Liver (tissue), 9 donors: ENCODE measurements around the gene SIM2. TPM values are rescaled to one million over a fixed set of nuclear protein-coding genes. Genes with fewer than 3 reads are reported as not detected.

Source experiments
- DNase-seq: peaks from one replicate; pipeline ENCODE4 v3.0.0-alpha.2; 2017; ENCODE audit warnings: low spot score
- H3K27ac ChIP-seq, 2 donors: one replicate each; pipeline ENCODE4 v1.7.0; 2013; ENCODE audit warnings: inconsistent platforms in 2 of 2, low read length in 2 of 2, control low read depth in 1 of 2, low read depth in 1 of 2, mild to moderate bottlenecking in 1 of 2
- H3K27me3 ChIP-seq, 4 donors: one replicate each; pipeline versions ENCODE4 v1.6.1 to v1.7.0; 2013; ENCODE audit warnings: low read length in 3 of 4, inconsistent platforms in 1 of 4, mild to moderate bottlenecking in 1 of 4, moderate library complexity in 1 of 4; ENCODE audit not compliant: control insufficient read depth in 4 of 4, insufficient read depth in 4 of 4
- H3K36me3 ChIP-seq, 4 donors: one replicate each; pipeline versions ENCODE4 v1.6.1 to v1.7.0; 2013; ENCODE audit warnings: low read length in 3 of 4, mild to moderate bottlenecking in 3 of 4, low read depth in 1 of 4, moderate library complexity in 1 of 4; ENCODE audit not compliant: control insufficient read depth in 4 of 4, insufficient read depth in 3 of 4
- H3K4me1 ChIP-seq, 4 donors: one replicate each; pipeline versions ENCODE4 v1.6.1 to v1.7.0; 2013; ENCODE audit warnings: low read length in 3 of 4, mild to moderate bottlenecking in 3 of 4, moderate library complexity in 1 of 4; ENCODE audit not compliant: control insufficient read depth in 4 of 4, insufficient read depth in 4 of 4
- H3K4me3 ChIP-seq, 3 donors: one replicate each; pipeline versions ENCODE4 v1.6.1 to v1.7.0; 2013; ENCODE audit warnings: low read length in 3 of 3, control low read depth in 1 of 3, low read depth in 1 of 3, mild to moderate bottlenecking in 1 of 3
- H3K9ac ChIP-seq, 2 donors: one replicate each; pipeline ENCODE4 v1.7.0; 2013; ENCODE audit warnings: low read length in 2 of 2, mild to moderate bottlenecking in 2 of 2, moderate library complexity in 2 of 2, control low read depth in 1 of 2, low read depth in 1 of 2
- H3K9me3 ChIP-seq, 4 donors: one replicate each; pipeline versions ENCODE4 v1.6.1 to v1.7.0; 2013; ENCODE audit warnings: low read length in 3 of 4; ENCODE audit not compliant: control insufficient read depth in 4 of 4
- EGR1 ChIP-seq, 2 donors: IDR thresholded peaks; 2 replicates each; pipeline ENCODE4 v1.6.1; 2016 to 2018; ENCODE audit warnings: antibody characterized with exemption in 2 of 2, low read depth in 2 of 2
- FOXA1 ChIP-seq: IDR thresholded peaks from 2 replicates; pipeline ENCODE4 v1.6.1; 2016; ENCODE audit warnings: antibody characterized with exemption
- FOXA2 ChIP-seq: IDR thresholded peaks from 2 replicates; pipeline ENCODE4 v1.6.1; 2016; ENCODE audit warnings: antibody characterized with exemption
- GABPA ChIP-seq, 2 donors: IDR thresholded peaks in 1 of 2; conservative IDR thresholded peaks in 1 of 2; 2 replicates each; pipeline ENCODE4 v1.6.1; 2016; ENCODE audit warnings: antibody characterized with exemption in 2 of 2, mild to moderate bottlenecking in 1 of 2, moderate library complexity in 1 of 2
- HNF4A ChIP-seq, 2 donors: conservative IDR thresholded peaks; 2 replicates each; pipeline ENCODE4 v1.6.1; 2016; ENCODE audit warnings: antibody characterized with exemption in 2 of 2, mild to moderate bottlenecking in 2 of 2
- HNF4G ChIP-seq: IDR thresholded peaks from 2 replicates; pipeline ENCODE4 v1.6.1; 2016; ENCODE audit warnings: antibody characterized with exemption
- JUND ChIP-seq, 2 donors: IDR thresholded peaks; 2 replicates each; pipeline ENCODE4 v1.6.1; 2016; ENCODE audit warnings: antibody characterized with exemption in 2 of 2
- NR2F2 ChIP-seq: IDR thresholded peaks from 2 replicates; pipeline ENCODE4 v1.6.1; 2016; ENCODE audit warnings: antibody characterized with exemption
- RAD21 ChIP-seq, 2 donors: IDR thresholded peaks; 2 replicates each; pipeline ENCODE4 v1.6.1; 2016; ENCODE audit warnings: antibody characterized with exemption in 2 of 2, mild to moderate bottlenecking in 2 of 2
- RXRA ChIP-seq, 2 donors: IDR thresholded peaks; 2 replicates each; pipeline ENCODE4 v1.6.1; 2017 to 2018; ENCODE audit warnings: antibody characterized with exemption in 2 of 2, mild to moderate bottlenecking in 1 of 2
- SP1 ChIP-seq: IDR thresholded peaks from 2 replicates; pipeline ENCODE4 v1.6.1; 2018; ENCODE audit warnings: antibody characterized with exemption, mild to moderate bottlenecking
- TAF1 ChIP-seq: conservative IDR thresholded peaks from 2 replicates; pipeline ENCODE4 v1.6.1; 2016; ENCODE audit warnings: antibody characterized with exemption, mild to moderate bottlenecking
- YY1 ChIP-seq: IDR thresholded peaks from 2 replicates; pipeline ENCODE4 v1.6.1; 2016; ENCODE audit warnings: antibody characterized with exemption, mild to moderate bottlenecking
- WGBS: extraction: QIAGEN DNeasy Blood & Tissue Kit; methylation state at CpG from one replicate; pipeline ENCODE4 v1.1.7; 2013; 5-methylcytosine and 5-hydroxymethylcytosine counted together
- polyA plus RNA-seq, 2 donors: library from polyadenylated mRNA; stranded (reverse) in 1 of 2; unstranded in 1 of 2; fragments of 200-250 nt in 1 of 2; fragments of >200 nt in 1 of 2; fragmentation: Nextera tagmentation in 1 of 2; extraction: Ambion mirVana in 1 of 2; gene quantifications; one replicate each; pipeline versions ENCODE4 v1.2.1 to v1.2.3, GENCODE V29; 2013 to 2015
- total RNA-seq, 2 donors: library from RNA; depleted of rRNA; stranded (reverse); fragments of >200 nt; gene quantifications; one replicate each; pipeline ENCODE4 v1.2.3, GENCODE V29; 2014
- TF ChIP-seq, protein P1 (sequence below): IDR thresholded peaks from 2 replicates; pipeline ENCODE4 v1.6.1; 2016; ENCODE audit warnings: antibody characterized with exemption, mild to moderate bottlenecking
- TF ChIP-seq, protein P2 (sequence below): fragments of 150-350 bp; IDR thresholded peaks from 2 replicates; pipeline ENCODE4 v1.5.1; 2017; ENCODE audit warnings: improper control_type of control experiment, low read depth, low read length; ENCODE audit not compliant: missing input control
- TF ChIP-seq, protein P3 (sequence below): IDR thresholded peaks from 2 replicates; pipeline ENCODE4 v1.6.1; 2016; ENCODE audit warnings: antibody characterized with exemption
- TF ChIP-seq, protein P4 (sequence below): IDR thresholded peaks from 2 replicates; pipeline ENCODE4 v1.6.1; 2016; ENCODE audit warnings: antibody characterized with exemption
- TF ChIP-seq, protein P5 (sequence below): IDR thresholded peaks from 2 replicates; pipeline ENCODE4 v1.6.1; 2016; ENCODE audit warnings: antibody characterized with exemption
- donor health status: healthy.
- donor health status: healthy.
- donor health status: healthy.
- donor health status: healthy.
- donor health status: healthy.

SIM2 gene
- total and polyA plus RNA-seq, 4 donors, result 0.19 TPM; not detected in 3

DNA sequence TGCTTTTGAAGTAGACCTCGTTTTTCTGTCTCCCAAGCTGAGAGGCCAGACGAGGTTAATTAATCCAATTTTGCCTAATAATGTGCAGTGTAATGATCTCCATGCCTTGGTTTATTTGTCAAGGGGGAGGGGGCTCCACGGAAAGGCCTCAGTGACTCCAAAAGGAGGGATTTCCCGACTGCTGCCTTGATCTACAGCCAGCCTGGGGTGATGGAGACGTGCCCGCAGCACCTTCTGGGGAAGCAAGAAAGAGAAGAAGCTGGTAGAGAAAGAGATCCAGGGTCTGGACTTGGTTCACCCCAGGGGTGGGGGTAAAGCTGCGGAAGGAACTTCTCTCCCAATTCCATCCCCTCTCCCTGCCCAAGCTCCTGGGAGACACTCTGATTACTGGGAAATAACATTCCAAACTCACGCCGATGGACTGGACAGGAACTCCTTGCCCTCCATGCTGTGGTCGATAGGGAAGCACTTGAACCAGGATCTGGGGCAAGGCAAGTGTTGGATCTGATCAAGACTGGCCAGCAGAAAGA, 44.1 kb upstream of the SIM2 start:
- TF ChIP-seq YY1 (no peak), HNF4G (no peak), FOXA1 (no peak), RAD21 (IDR thresholded peaks at IDR 0.05) (no peak), EGR1 (IDR thresholded peaks at IDR 0.05; ENCODE audit: low read depth in 2 of 2) (no peak), GABPA (IDR thresholded peaks at IDR 0.05 in 1 of 2, conservative IDR thresholded peaks at IDR 0.05 in 1 of 2) (no peak), RXRA (IDR thresholded peaks at IDR 0.05) (no peak), HNF4A (conservative IDR thresholded peaks at IDR 0.05) (no peak), JUND (IDR thresholded peaks at IDR 0.05) (no peak), FOXA2 (no peak), TAF1 (no peak), NR2F2 (no peak), SP1 (no peak)
- TF ChIP-seq, protein P1, sequence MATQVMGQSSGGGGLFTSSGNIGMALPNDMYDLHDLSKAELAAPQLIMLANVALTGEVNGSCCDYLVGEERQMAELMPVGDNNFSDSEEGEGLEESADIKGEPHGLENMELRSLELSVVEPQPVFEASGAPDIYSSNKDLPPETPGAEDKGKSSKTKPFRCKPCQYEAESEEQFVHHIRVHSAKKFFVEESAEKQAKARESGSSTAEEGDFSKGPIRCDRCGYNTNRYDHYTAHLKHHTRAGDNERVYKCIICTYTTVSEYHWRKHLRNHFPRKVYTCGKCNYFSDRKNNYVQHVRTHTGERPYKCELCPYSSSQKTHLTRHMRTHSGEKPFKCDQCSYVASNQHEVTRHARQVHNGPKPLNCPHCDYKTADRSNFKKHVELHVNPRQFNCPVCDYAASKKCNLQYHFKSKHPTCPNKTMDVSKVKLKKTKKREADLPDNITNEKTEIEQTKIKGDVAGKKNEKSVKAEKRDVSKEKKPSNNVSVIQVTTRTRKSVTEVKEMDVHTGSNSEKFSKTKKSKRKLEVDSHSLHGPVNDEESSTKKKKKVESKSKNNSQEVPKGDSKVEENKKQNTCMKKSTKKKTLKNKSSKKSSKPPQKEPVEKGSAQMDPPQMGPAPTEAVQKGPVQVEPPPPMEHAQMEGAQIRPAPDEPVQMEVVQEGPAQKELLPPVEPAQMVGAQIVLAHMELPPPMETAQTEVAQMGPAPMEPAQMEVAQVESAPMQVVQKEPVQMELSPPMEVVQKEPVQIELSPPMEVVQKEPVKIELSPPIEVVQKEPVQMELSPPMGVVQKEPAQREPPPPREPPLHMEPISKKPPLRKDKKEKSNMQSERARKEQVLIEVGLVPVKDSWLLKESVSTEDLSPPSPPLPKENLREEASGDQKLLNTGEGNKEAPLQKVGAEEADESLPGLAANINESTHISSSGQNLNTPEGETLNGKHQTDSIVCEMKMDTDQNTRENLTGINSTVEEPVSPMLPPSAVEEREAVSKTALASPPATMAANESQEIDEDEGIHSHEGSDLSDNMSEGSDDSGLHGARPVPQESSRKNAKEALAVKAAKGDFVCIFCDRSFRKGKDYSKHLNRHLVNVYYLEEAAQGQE, result no peak
- TF ChIP-seq, protein P2, sequence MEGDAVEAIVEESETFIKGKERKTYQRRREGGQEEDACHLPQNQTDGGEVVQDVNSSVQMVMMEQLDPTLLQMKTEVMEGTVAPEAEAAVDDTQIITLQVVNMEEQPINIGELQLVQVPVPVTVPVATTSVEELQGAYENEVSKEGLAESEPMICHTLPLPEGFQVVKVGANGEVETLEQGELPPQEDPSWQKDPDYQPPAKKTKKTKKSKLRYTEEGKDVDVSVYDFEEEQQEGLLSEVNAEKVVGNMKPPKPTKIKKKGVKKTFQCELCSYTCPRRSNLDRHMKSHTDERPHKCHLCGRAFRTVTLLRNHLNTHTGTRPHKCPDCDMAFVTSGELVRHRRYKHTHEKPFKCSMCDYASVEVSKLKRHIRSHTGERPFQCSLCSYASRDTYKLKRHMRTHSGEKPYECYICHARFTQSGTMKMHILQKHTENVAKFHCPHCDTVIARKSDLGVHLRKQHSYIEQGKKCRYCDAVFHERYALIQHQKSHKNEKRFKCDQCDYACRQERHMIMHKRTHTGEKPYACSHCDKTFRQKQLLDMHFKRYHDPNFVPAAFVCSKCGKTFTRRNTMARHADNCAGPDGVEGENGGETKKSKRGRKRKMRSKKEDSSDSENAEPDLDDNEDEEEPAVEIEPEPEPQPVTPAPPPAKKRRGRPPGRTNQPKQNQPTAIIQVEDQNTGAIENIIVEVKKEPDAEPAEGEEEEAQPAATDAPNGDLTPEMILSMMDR, result no peak
- TF ChIP-seq, protein P3, sequence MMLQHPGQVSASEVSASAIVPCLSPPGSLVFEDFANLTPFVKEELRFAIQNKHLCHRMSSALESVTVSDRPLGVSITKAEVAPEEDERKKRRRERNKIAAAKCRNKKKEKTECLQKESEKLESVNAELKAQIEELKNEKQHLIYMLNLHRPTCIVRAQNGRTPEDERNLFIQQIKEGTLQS, result no peak
- TF ChIP-seq, protein P4, sequence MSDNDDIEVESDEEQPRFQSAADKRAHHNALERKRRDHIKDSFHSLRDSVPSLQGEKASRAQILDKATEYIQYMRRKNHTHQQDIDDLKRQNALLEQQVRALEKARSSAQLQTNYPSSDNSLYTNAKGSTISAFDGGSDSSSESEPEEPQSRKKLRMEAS, result no peak
- TF ChIP-seq, protein P5, sequence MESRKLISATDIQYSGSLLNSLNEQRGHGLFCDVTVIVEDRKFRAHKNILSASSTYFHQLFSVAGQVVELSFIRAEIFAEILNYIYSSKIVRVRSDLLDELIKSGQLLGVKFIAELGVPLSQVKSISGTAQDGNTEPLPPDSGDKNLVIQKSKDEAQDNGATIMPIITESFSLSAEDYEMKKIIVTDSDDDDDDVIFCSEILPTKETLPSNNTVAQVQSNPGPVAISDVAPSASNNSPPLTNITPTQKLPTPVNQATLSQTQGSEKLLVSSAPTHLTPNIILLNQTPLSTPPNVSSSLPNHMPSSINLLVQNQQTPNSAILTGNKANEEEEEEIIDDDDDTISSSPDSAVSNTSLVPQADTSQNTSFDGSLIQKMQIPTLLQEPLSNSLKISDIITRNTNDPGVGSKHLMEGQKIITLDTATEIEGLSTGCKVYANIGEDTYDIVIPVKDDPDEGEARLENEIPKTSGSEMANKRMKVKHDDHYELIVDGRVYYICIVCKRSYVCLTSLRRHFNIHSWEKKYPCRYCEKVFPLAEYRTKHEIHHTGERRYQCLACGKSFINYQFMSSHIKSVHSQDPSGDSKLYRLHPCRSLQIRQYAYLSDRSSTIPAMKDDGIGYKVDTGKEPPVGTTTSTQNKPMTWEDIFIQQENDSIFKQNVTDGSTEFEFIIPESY, result no peak
- Histone ChIP-seq H3K27me3 (peaks cover 0 to 9% (median 0%) of the 10 kb centered on the region in 4 donors), H3K9me3 (no peaks in the 10 kb centered on the region), H3K36me3 (no peaks in the 10 kb centered on the region), H3K4me3 (no peak overlapping the region), H3K27ac (no peak overlapping the region), H3K9ac (no peak overlapping the region), H3K4me1 (no peaks in the 10 kb centered on the region)
- 79% methylated on average over 10 of the region's 10 CpGs for WGBS
- DNase-seq, result no peak
